AG09309 (cell line): ENCODE measurements around the gene PPEF2.

Experiments
- DNase-seq: peaks from one replicate; pipeline ENCODE4 v3.0.0-alpha.2; 2010; ENCODE audit warnings: low read depth
- H3K4me3 ChIP-seq: 2 replicates; pipeline ENCODE4 v1.5.1; 2011; ENCODE audit warnings: mild to moderate bottlenecking, low read depth, low read length, moderate library complexity; ENCODE audit not compliant: control insufficient read depth
- TF ChIP-seq, protein P1 (sequence below): IDR thresholded peaks from 2 replicates; pipeline ENCODE4 v1.5.1; 2011; ENCODE audit warnings: mild to moderate bottlenecking, low read depth, low read length, inconsistent platforms; ENCODE audit not compliant: insufficient read depth, control insufficient read depth; ENCODE audit errors: missing control alignments

The PPEF2 gene

DNA sequence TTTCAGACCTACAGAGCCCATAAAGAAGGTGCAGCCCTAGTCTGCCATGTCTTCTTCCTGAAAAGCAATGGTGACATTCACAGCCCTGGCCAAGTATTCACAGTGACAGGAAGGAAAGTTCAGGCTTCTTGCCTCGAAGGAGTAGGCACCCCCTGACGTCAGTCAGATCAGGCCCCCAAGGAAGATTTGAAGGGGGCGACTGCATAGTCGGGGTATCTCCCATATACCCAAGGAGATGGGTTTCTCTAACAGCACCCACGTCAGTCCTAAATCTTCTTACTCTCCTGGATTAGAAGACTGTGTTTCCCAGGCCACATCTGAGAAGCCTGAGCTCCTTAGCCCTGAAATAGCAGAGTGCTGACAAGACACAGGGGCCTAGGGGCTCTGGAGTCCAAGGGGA is at the start of gene PPEF2:
PPEF2 (minus strand) TSS at position 101 of the 400 bp plus-strand sequence. CDS start 6,127 bp downstream, outside the sequence.
- TF ChIP-seq, protein P1, sequence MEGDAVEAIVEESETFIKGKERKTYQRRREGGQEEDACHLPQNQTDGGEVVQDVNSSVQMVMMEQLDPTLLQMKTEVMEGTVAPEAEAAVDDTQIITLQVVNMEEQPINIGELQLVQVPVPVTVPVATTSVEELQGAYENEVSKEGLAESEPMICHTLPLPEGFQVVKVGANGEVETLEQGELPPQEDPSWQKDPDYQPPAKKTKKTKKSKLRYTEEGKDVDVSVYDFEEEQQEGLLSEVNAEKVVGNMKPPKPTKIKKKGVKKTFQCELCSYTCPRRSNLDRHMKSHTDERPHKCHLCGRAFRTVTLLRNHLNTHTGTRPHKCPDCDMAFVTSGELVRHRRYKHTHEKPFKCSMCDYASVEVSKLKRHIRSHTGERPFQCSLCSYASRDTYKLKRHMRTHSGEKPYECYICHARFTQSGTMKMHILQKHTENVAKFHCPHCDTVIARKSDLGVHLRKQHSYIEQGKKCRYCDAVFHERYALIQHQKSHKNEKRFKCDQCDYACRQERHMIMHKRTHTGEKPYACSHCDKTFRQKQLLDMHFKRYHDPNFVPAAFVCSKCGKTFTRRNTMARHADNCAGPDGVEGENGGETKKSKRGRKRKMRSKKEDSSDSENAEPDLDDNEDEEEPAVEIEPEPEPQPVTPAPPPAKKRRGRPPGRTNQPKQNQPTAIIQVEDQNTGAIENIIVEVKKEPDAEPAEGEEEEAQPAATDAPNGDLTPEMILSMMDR: no peak
- no peak for DNase-seq
- no peak within 1 kb of the TSS for H3K4me3 ChIP-seq

- no peak overlapping the region for H3K4me3 ChIP-seq
- TF ChIP-seq, protein P1: no peak
- DNase-seq: no peak
These were observed 48.1 kb upstream of the PPEF2 start for GRCh38 chr4:75950213-75950815.

DNA sequence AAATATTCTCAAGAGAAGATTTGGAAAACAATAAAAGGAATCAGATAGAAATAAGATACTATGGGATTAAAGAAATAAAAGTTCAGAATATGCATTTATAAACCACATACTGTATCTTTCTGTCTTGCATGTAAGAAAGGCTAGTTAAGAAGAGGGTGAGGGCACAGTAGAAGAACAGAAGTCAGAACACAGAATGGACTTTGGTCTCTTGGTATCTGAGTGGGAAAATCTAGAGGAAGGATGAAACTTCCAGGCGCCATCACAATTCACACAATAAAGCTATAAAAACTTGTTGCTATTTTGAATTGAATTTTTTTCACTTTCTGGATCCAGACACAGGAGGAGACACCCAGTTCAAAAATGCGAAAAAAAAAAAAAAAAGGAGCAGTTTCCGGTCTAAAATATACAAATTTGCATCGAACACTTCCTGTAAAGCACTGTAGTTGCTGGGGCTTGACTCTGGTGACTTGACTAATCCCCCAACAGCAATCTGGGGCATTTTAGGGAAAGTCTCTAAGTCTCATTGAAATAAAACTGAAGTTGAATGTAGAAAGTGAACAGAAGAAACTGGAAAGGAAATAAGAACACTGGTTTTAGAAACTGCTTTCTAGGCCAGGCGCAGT is 46.7 kb upstream of the PPEF2 start:
- H3K4me3 ChIP-seq: no peak overlapping the region
- DNase-seq: no peak
- TF ChIP-seq, protein P1: no peak

- H3K4me3 ChIP-seq: peak within 1 kb of the TSS; percentile 81
- TF ChIP-seq, protein P1: peak; percentile 29
- no peak for DNase-seq
These were observed 38.5 kb upstream of the PPEF2 start, which contains the start of gene NAAA for GRCh38 chr4:75940692-75941253. Gene NAAA (minus strand): TSS chr4:75941013. CDS start chr4:75940949, 64 bp downstream.

DNA sequence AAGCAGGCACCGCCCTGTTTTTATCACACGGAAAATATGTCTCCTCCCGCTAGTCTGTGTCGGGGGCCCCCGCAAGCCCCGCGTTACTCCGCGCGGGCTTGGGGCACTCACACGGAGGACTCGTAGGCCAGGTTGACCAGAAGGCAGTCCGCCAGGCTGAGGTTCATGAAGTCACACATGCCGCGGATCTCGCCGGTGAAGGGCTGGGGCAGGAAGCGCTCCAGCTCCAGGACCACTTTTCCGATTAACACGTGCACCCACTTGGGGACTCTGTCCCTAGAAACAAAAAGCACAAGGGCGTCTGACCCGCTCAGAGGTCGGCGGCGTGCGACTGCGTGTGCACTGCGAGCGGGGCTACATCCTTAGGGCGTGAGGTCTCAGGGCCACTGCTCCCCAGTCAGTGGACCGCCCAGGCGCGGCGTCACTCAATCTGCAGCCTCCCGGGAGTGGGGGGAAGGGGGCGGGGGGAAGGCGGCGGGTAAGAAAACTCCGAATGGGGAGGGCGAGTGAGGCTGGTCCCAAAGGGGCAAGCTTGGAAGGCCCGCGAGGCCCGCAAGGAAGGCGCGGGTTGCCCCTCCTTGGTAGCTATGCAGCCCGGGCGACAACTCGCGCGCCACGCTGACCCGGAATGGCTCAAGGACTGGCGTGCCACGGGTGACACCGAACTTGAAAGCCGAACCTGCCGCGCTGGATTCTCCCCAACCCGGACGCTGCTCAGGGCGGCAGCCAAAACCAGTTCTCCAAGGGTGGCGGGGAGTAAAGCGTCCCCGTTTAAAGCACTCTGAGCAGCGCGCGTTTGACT is 37.8 kb upstream of the PPEF2 start:
- DNase-seq: no peak
- TF ChIP-seq, protein P1: no peak
- H3K4me3 ChIP-seq: peak overlapping the region; percentile 81

GRCh38 chr4:75935628-75936027 is 33.4 kb upstream of the PPEF2 start:
- no peak overlapping the region for H3K4me3 ChIP-seq
- TF ChIP-seq, protein P1: no peak
- no peak for DNase-seq
